ENCODE results near the gene P2RY13. TPM values are rescaled to one million over a fixed set of nuclear protein-coding genes. Genes with fewer than 3 reads are reported as not detected.

Gene P2RY13
- total and polyA plus RNA-seq, 2 of the 13 experiments (the other 11 are each of a cell fraction or from before 2014, with no cell fraction given), result not detected

DNA sequence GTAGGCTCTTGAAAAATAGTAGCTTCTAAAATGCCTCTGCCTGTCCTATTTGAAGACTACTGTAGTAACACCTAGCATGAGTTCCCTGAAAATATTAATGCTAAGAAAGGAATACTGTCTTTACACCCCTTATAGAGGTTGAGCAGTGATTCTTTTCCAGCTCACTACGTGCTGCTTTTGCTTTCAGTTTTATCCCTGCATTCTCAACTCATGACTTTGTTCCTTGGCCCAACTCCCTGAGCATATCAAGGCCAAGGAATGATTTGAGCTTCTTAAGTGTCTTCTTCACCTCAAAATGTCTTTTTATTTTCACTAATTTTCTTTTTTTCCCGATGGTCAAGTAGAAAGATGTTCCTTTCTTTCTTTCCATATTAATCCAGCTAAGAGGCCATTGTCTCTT is 16.5 kb upstream of the P2RY13 start:
- 7% methylated on average over 2 of the region's 2 CpGs for WGBS (ENCODE audit: low lambda C conversion rate)
- H3K9ac ChIP-seq (ENCODE audit: insufficient read depth, low read depth, low read length), result no peak overlapping the region
- no peaks in the 10 kb centered on the region for H3K4me1 ChIP-seq (ENCODE audit: insufficient read depth, low read length)
- no TSS peak for BruUV-seq (replicated peaks)
- POLR2A ChIA-PET, result interaction anchor here (0.5 kb wide), 1 partner anchor 1123 kb away, joined by 3 read pairs; no protein-coding TSS in a partner anchor
- H3K79me2 ChIP-seq (ENCODE audit: insufficient read depth, low read length), result no peaks in the 10 kb centered on the region
- DNase-seq (ENCODE audit: low spot score) (no peak), ATAC-seq (no peak), FAIRE-seq (no peak)
- no peaks in the 10 kb centered on the region for H4K20me1 ChIP-seq (ENCODE audit: insufficient read depth, low read length)
- CTCF ChIA-PET (ENCODE audit: low intra/inter-chr PET ratio, low total read pairs), result no interaction called here
- intact Hi-C loops (cut with micrococcal nuclease; ENCODE audit: unreplicated experiment), result no loop called here
- no peaks in the 10 kb centered on the region for H3K27me3 ChIP-seq (ENCODE audit: control insufficient read depth in 1 of 2, insufficient read depth in 2 of 2, low read length in 2 of 2)
- no peaks in the 10 kb centered on the region for H3K9me3 ChIP-seq (ENCODE audit: low read length)
- no peaks in the 10 kb centered on the region for H3K36me3 ChIP-seq (replicated peaks in 1 of 2; ENCODE audit: control insufficient read depth in 1 of 2, insufficient read depth in 2 of 2, low read length in 2 of 2)
- no peak overlapping the region for H3K4me2 ChIP-seq (ENCODE audit: low read depth, low read length)
- in situ Hi-C loops (cut with HindIII; ENCODE audit: extremely low pct_ligation_motif_present, low pct_unique_long_range_greater_than_20kb), result no loop called here
- H3K4me3 ChIP-seq (replicated peaks in 1 of 3; ENCODE audit: insufficient read depth in 1 of 3, low read depth in 2 of 3, low read length in 3 of 3), result no peak overlapping the region
- H2AFZ ChIP-seq (ENCODE audit: low read length), result no peak overlapping the region
- no peak overlapping the region for H3K27ac ChIP-seq (ENCODE audit: extremely low read length, insufficient read depth, low read length)
- TF ChIP-seq KAT2B (IDR thresholded peaks at IDR 0.05; ENCODE audit: borderline replicate concordance, low read depth, low read length), result no peak
- no peak for TF ChIP-seq ZNF766 (CRISPR knock-in tag; IDR thresholded peaks at IDR 0.05; ENCODE audit: borderline replicate concordance)
- TF ChIP-seq RFXANK (CRISPR knock-in tag; IDR thresholded peaks at IDR 0.05), result no peak
- TF ChIP-seq, protein P1, sequence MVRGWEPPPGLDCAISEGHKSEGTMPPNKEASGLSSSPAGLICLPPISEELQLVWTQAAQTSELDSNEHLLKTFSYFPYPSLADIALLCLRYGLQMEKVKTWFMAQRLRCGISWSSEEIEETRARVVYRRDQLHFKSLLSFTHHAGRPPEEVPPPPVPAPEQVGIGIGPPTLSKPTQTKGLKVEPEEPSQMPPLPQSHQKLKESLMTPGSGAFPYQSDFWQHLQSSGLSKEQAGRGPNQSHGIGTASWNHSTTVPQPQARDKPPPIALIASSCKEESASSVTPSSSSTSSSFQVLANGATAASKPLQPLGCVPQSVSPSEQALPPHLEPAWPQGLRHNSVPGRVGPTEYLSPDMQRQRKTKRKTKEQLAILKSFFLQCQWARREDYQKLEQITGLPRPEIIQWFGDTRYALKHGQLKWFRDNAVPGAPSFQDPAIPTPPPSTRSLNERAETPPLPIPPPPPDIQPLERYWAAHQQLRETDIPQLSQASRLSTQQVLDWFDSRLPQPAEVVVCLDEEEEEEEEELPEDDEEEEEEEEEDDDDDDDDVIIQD (CRISPR knock-in tag; IDR thresholded peaks at IDR 0.05; ENCODE audit: low read depth), result no peak
- TF ChIP-seq ZNF619 (CRISPR knock-in tag; IDR thresholded peaks at IDR 0.05), result no peak
- TF ChIP-seq ZNF30 (CRISPR knock-in tag; IDR thresholded peaks at IDR 0.05), result no peak
- no peak for TF ChIP-seq ASH2L (IDR thresholded peaks at IDR 0.05; ENCODE audit: insufficient read length, low read depth, low read length)
- no peak for TF ChIP-seq ZNF772 (CRISPR knock-in tag; IDR thresholded peaks at IDR 0.05)
- no peak for TF ChIP-seq RFXAP (CRISPR knock-in tag; IDR thresholded peaks at IDR 0.05; ENCODE audit: borderline replicate concordance)
- TF ChIP-seq, protein P2, sequence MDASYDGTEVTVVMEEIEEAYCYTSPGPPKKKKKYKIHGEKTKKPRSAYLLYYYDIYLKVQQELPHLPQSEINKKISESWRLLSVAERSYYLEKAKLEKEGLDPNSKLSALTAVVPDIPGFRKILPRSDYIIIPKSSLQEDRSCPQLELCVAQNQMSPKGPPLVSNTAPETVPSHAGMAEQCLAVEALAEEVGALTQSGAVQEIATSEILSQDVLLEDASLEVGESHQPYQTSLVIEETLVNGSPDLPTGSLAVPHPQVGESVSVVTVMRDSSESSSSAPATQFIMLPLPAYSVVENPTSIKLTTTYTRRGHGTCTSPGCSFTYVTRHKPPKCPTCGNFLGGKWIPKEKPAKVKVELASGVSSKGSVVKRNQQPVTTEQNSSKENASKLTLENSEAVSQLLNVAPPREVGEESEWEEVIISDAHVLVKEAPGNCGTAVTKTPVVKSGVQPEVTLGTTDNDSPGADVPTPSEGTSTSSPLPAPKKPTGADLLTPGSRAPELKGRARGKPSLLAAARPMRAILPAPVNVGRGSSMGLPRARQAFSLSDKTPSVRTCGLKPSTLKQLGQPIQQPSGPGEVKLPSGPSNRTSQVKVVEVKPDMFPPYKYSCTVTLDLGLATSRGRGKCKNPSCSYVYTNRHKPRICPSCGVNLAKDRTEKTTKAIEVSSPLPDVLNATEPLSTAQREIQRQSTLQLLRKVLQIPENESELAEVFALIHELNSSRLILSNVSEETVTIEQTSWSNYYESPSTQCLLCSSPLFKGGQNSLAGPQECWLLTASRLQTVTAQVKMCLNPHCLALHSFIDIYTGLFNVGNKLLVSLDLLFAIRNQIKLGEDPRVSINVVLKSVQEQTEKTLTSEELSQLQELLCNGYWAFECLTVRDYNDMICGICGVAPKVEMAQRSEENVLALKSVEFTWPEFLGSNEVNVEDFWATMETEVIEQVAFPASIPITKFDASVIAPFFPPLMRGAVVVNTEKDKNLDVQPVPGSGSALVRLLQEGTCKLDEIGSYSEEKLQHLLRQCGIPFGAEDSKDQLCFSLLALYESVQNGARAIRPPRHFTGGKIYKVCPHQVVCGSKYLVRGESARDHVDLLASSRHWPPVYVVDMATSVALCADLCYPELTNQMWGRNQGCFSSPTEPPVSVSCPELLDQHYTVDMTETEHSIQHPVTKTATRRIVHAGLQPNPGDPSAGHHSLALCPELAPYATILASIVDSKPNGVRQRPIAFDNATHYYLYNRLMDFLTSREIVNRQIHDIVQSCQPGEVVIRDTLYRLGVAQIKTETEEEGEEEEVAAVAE (CRISPR knock-in tag; IDR thresholded peaks at IDR 0.05; ENCODE audit: borderline replicate concordance), result no peak
- TF ChIP-seq, protein P3, sequence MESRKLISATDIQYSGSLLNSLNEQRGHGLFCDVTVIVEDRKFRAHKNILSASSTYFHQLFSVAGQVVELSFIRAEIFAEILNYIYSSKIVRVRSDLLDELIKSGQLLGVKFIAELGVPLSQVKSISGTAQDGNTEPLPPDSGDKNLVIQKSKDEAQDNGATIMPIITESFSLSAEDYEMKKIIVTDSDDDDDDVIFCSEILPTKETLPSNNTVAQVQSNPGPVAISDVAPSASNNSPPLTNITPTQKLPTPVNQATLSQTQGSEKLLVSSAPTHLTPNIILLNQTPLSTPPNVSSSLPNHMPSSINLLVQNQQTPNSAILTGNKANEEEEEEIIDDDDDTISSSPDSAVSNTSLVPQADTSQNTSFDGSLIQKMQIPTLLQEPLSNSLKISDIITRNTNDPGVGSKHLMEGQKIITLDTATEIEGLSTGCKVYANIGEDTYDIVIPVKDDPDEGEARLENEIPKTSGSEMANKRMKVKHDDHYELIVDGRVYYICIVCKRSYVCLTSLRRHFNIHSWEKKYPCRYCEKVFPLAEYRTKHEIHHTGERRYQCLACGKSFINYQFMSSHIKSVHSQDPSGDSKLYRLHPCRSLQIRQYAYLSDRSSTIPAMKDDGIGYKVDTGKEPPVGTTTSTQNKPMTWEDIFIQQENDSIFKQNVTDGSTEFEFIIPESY (CRISPR knock-in tag; IDR thresholded peaks at IDR 0.05), result no peak
- no peak for TF ChIP-seq REPIN1 (CRISPR knock-in tag; IDR thresholded peaks at IDR 0.05; ENCODE audit: borderline replicate concordance, low read depth)
